BLaER1 treated with 17β-estradiol and CSF1 and Interleukin-3, amounts not matched to agents 10 nM and 100 nM (cell line): Measurements from ENCODE around the gene DVL2.

Experiments
- H3K27ac ChIP-seq, 11 experiments: shearing (Covaris generic); formaldehyde crosslinking; 2 replicates each; pipeline ENCODE4 v1.8.1; 2022
- H3K27me3 ChIP-seq, 11 experiments: shearing (Covaris generic); formaldehyde crosslinking; 2 replicates each; pipeline ENCODE4 v1.8.1; 2022
- H3K36me3 ChIP-seq, 11 experiments: shearing (Covaris generic); formaldehyde crosslinking; 2 replicates each; pipeline ENCODE4 v1.8.1; 2022
- H3K4me1 ChIP-seq, 10 experiments: shearing (Covaris generic); formaldehyde crosslinking; 2 replicates each; pipeline ENCODE4 v1.8.1; 2022
- H3K4me2 ChIP-seq, 11 experiments: shearing (Covaris generic); formaldehyde crosslinking; 2 replicates each; pipeline ENCODE4 v1.8.1; 2022
- H3K4me3 ChIP-seq, 10 experiments: shearing (Covaris generic); formaldehyde crosslinking; 2 replicates each; pipeline ENCODE4 v1.8.1; 2022
- H3K9ac ChIP-seq, 11 experiments: shearing (Covaris generic); formaldehyde crosslinking; 2 replicates each; pipeline ENCODE4 v1.8.1; 2022
- H3K9me3 ChIP-seq, 11 experiments: shearing (Covaris generic); formaldehyde crosslinking; replicated peaks in 1 of 11; 2 replicates each; pipeline ENCODE4 v1.8.1; 2022
- H4K20me1 ChIP-seq, 11 experiments: shearing (Covaris generic); formaldehyde crosslinking; 2 replicates each; pipeline ENCODE4 v1.8.1; 2022
- Cebpa-rat ChIP-seq, 11 experiments: shearing (Covaris generic); IDR thresholded peaks; 2 replicates each; pipeline ENCODE4 v1.8.1; 2022

DVL2 gene

DNA sequence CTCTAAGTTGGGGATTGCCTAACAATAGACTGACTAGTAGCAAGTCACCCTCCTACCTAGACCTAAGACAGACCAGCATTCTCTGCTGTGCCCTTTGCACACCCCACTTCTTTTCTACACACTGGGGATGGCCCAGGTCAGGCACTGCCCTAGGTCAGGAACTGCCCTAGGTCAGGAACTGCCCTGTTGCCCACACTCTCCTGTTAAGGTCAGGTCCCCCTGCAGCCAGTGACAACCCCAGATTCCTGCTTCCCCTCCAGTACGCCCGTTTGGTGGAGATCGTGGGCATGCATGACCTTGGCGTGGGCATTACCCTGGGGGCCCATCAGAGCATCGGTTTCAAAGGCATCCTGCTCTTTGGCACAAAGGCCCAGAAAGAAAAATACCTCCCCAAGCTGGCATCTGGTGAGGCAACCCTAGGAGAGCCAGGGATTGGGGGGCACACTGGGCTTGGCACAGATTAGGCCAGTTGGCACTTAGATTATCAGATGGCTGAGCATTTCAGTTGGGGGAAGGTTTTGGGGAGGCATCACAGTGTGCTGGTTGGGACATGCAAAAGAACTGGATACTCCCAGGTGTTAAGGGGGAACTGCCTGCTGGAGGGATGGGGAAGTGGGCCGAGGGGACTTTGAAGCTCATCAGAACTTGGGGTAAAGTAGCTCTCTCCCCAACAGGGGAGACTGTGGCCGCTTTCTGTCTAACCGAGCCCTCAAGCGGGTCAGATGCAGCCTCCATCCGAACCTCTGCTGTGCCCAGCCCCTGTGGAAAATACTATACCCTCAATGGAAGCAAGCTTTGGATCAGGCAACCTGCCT lies 12.8 kb downstream of the DVL2 start:
- Histone ChIP-seq H3K4me1 (peaks cover 38 to 58% (median 47%) of the 10 kb centered on the region in 10 experiments), H3K4me3 (peak overlapping the region in 9 of 10 experiments; percentile 88 to 99 (median 94); a peak in 12 of 20 replicates), H3K4me2 (peak overlapping the region; percentile 94 to 100 (median 97)), H3K9me3 (no peaks in the 10 kb centered on the region), H3K36me3 (peaks cover 50 to 57% (median 52%) of the 10 kb centered on the region in 11 experiments), H3K27ac (0 out of 22 replicates have a peak overlapping the region, but pooled peaks of 1 of the 11 experiments have one; percentile 89), H3K9ac (peak overlapping the region; percentile 11 to 95 (median 90); a peak in 19 of 22 replicates), H4K20me1 (peaks cover 16 to 68% (median 46%) of the 10 kb centered on the region in 11 experiments; a peak in 20 of 22 replicates), H3K27me3 (no peaks in the 10 kb centered on the region)
- no peak for TF ChIP-seq Cebpa-rat (IDR thresholded peaks at IDR 0.05)

DNA sequence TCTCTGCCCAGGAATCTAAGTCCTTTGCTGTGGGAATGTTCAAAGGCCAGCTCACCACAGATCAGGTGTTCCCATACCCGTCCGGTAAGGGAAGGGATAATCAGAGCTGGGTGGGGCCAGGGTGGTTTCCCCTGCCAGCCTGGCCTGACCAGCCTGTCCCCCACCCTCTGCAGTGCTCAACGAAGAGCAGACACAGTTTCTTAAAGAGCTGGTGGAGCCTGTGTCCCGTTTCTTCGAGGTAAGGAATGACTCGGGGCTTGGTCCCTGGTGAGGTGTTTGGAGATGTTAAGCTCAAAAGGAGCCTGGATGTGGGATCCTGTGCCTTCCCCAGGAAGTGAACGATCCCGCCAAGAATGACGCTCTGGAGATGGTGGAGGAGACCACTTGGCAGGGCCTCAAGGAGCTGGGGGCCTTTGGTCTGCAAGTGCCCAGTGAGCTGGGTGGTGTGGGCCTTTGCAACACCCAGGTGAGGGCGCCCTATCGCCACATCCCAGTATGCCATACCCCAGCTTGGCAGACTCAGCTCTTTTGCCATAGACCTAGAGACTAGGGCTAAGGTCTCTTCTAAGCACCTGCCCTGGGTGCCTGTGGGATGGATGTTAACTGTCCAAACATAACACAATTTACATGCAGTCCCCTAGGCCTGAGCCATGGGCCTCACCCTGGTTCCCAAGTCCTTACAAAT lies 13.6 kb downstream of the DVL2 start:
- Histone ChIP-seq H3K4me3 (peak overlapping the region; percentile 88 to 99 (median 94)), H3K9ac (peak overlapping the region; percentile 86 to 95 (median 93)), H3K27me3 (no peaks in the 10 kb centered on the region), H3K4me2 (peak overlapping the region; percentile 94 to 100 (median 97)), H3K9me3 (no peaks in the 10 kb centered on the region), H3K27ac (peak overlapping the region; percentile 82 to 92 (median 87)), H4K20me1 (peaks cover 22 to 68% (median 51%) of the 10 kb centered on the region in 11 experiments; a peak in 20 of 22 replicates), H3K36me3 (peaks cover 42 to 50% (median 45%) of the 10 kb centered on the region in 11 experiments), H3K4me1 (peaks cover 45 to 65% (median 52%) of the 10 kb centered on the region in 10 experiments)
- TF ChIP-seq Cebpa-rat (IDR thresholded peaks at IDR 0.05): no peak

- H3K9me3 ChIP-seq: no peaks in the 10 kb centered on the region
- peaks cover 26 to 67% (median 50%) of the 10 kb centered on the region in 11 experiments; a peak in 20 of 22 replicates for H4K20me1 ChIP-seq
- no peaks in the 10 kb centered on the region for H3K27me3 ChIP-seq
- peak within 1 kb of the TSS; percentile 86 to 95 (median 93) for H3K9ac ChIP-seq
- no peak for TF ChIP-seq Cebpa-rat (IDR thresholded peaks at IDR 0.05)
- peaks cover 51 to 71% (median 59%) of the 10 kb centered on the region in 10 experiments for H3K4me1 ChIP-seq
- H3K4me3 ChIP-seq: peak within 1 kb of the TSS; percentile 88 to 99 (median 94)
- peak within 1 kb of the TSS; percentile 94 to 100 (median 97) for H3K4me2 ChIP-seq
- H3K27ac ChIP-seq: peak within 1 kb of the TSS; percentile 82 to 92 (median 87)
- H3K36me3 ChIP-seq: peaks cover 35 to 42% (median 37%) of the 10 kb centered on the region in 11 experiments
Measured at GRCh38 chr17:7219812-7220592, 14.3 kb downstream of the DVL2 start, which contains the start of the genes ACADVL and DLG4. ACADVL (plus strand) TSS chr17:7219938; CDS start chr17:7219985, 47 bp downstream. DLG4 (minus strand) TSS chr17:7219836.

- Histone ChIP-seq H3K4me1 (peaks cover 51 to 75% (median 61%) of the 10 kb centered on the region in 10 experiments), H3K9ac (peak overlapping the region; percentile 86 to 95 (median 93)), H3K36me3 (peaks cover 29 to 35% (median 32%) of the 10 kb centered on the region in 11 experiments), H4K20me1 (peaks cover 26 to 67% (median 51%) of the 10 kb centered on the region in 11 experiments; a peak in 20 of 22 replicates), H3K9me3 (no peaks in the 10 kb centered on the region), H3K27ac (peak overlapping the region; percentile 82 to 92 (median 87); a peak in 21 of 22 replicates), H3K4me3 (peak overlapping the region; percentile 88 to 99 (median 94)), H3K4me2 (peak overlapping the region; percentile 94 to 100 (median 97)), H3K27me3 (no peaks in the 10 kb centered on the region)
- TF ChIP-seq Cebpa-rat (IDR thresholded peaks at IDR 0.05): no peak
Measured at GRCh38 chr17:7219229-7219811, 15.0 kb downstream of the DVL2 start.

DNA sequence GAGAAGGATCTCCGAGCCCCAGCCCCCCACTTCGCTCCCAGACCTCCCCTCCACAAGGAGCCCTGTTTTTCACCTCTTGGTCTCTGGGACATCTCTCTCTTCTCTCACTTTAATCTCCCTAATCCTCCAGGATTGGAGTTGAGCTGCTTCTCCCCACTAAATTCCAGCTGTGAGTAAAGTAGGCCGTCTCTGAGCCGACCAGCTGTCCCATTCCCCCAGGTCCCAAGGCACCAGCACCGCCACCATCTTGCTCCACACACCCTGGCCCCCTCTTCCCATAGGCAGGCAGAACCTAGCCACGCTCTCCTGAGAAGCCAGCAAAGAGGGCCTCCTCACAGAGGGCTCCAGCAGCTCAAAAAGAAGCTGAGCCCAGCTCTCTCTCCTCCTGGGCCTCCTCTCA lies 15.6 kb downstream of the DVL2 start:
- H4K20me1 ChIP-seq: peaks cover 26 to 67% (median 46%) of the 10 kb centered on the region in 11 experiments; a peak in 21 of 22 replicates

GRCh38 chr17:7218166-7218565 lies 16.2 kb downstream of the DVL2 start:
- Histone ChIP-seq H3K4me1 (peaks cover 61 to 80% (median 70%) of the 10 kb centered on the region in 10 experiments), H4K20me1 (peaks cover 26 to 67% (median 49%) of the 10 kb centered on the region in 11 experiments; a peak in 21 of 22 replicates), H3K9ac (peak overlapping the region; percentile 71 to 95 (median 79)), H3K4me2 (peak overlapping the region; percentile 94 to 100 (median 97)), H3K27me3 (no peaks in the 10 kb centered on the region), H3K36me3 (peaks cover 18 to 24% (median 21%) of the 10 kb centered on the region in 11 experiments), H3K27ac (peak overlapping the region; percentile 62 to 92 (median 87)), H3K4me3 (peak overlapping the region; percentile 48 to 77 (median 60)), H3K9me3 (no peaks in the 10 kb centered on the region)
- no peak for TF ChIP-seq Cebpa-rat (IDR thresholded peaks at IDR 0.05)

More for the DNA sequence above, 15.6 kb downstream of the DVL2 start:
- peaks cover 55 to 79% (median 64%) of the 10 kb centered on the region in 10 experiments for H3K4me1 ChIP-seq
- H3K9me3 ChIP-seq: no peaks in the 10 kb centered on the region
- H3K36me3 ChIP-seq: peaks cover 23 to 30% (median 26%) of the 10 kb centered on the region in 11 experiments
- peak overlapping the region; percentile 94 to 100 (median 97) for H3K4me2 ChIP-seq
- peak overlapping the region in 5 of 10 experiments; percentile 58 to 98 (median 89); a peak in 7 of 20 replicates for H3K4me3 ChIP-seq
- no peaks in the 10 kb centered on the region for H3K27me3 ChIP-seq
- peak overlapping the region; percentile 82 to 92 (median 87); a peak in 18 of 22 replicates for H3K27ac ChIP-seq
- TF ChIP-seq Cebpa-rat (IDR thresholded peaks at IDR 0.05): no peak
- H3K9ac ChIP-seq: peak overlapping the region in 9 of 11 experiments; percentile 8 to 95 (median 93); a peak in 14 of 22 replicates

DNA sequence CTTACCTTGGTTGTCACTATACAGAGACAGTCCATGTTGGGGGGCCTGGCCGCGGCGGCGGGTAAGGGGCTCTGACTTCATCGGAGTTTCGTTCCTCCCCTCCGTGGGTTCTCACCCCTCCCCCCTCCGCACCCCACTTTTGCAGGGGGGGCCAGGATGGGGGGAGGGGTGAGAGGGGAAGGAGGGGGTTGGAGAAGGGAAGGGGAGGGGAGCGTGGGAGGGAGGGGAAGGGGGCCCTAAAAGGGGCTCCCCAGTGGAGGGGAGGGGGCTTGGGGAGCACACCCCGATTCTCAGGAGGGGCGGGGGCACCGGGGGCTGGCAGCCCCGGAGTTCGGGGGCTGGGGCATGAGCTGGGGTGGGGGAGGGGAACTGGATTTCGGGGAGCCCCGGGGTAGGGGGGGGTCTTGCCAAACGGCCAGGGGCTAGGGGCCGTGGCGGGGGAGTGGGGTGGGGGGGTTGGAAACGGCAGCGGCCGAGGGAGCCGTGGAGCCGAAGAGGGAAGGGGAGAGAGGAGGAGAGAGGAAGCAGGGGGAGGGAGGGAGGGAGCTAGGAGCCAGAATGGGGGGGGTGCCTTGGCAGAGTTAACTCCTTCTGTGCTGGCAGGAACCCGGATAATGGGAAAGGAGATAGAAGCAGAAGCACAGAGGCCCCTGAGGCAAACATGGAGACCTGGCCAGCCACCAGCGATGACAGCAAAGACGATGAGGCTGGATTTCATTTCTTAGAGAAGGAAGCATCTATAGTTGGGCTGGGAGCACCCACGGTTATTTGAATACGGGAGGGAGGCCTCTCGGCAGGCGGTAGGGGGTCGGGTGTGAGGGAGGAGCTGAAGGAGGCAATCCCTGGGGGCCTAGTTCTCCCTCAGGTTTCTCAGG lies 17.0 kb downstream of the DVL2 start:
- peak overlapping the region; percentile 71 to 95 (median 80) for H3K9ac ChIP-seq
- peaks cover 9 to 16% (median 12%) of the 10 kb centered on the region in 11 experiments; a peak in 21 of 22 replicates for H3K36me3 ChIP-seq
- H3K27me3 ChIP-seq: no peaks in the 10 kb centered on the region
- H3K27ac ChIP-seq: peak overlapping the region; percentile 62 to 92 (median 87)
- H3K9me3 ChIP-seq: no peaks in the 10 kb centered on the region
- H3K4me1 ChIP-seq: peaks cover 63 to 80% (median 73%) of the 10 kb centered on the region in 10 experiments
- TF ChIP-seq Cebpa-rat (IDR thresholded peaks at IDR 0.05): no peak
- peak overlapping the region; percentile 94 to 100 (median 99) for H3K4me2 ChIP-seq
- peaks cover 22 to 67% (median 43%) of the 10 kb centered on the region in 11 experiments; a peak in 20 of 22 replicates for H4K20me1 ChIP-seq
- H3K4me3 ChIP-seq: peak overlapping the region; percentile 57 to 82 (median 70)
